T-helper 1 cell treated with Interleukin-12 subunit alpha and Interleukin-12 subunit beta and Interleukin-4 antibody, amounts not matched to agents 30 μg/mL and 1 μg/mL, for 36 hours (primary cell): Measurements from ENCODE around the gene HBG2.

Experiments
- H3K27ac Mint-ChIP-seq: one replicate; pipeline ENCODE4 v1.8.0; 2021; ENCODE audit warnings: mild to moderate bottlenecking, mixed read lengths
- H3K27me3 Mint-ChIP-seq: one replicate; pipeline ENCODE4 v1.8.0; 2021; ENCODE audit warnings: low read depth, mixed read lengths
- H3K36me3 Mint-ChIP-seq: one replicate; pipeline ENCODE4 v1.8.0; 2021; ENCODE audit warnings: low read depth, mixed read lengths
- H3K4me1 Mint-ChIP-seq: one replicate; pipeline ENCODE4 v1.8.0; 2021; ENCODE audit warnings: low read depth, mixed read lengths
- H3K4me3 Mint-ChIP-seq: one replicate; pipeline ENCODE4 v1.8.0; 2021; ENCODE audit warnings: mild to moderate bottlenecking, moderate library complexity, mixed read lengths
- H3K9me3 Mint-ChIP-seq: one replicate; pipeline ENCODE4 v1.8.0; 2021; ENCODE audit warnings: mixed read lengths

Gene HBG2

GRCh38 chr11:5286901-5287300 lies 32.3 kb upstream of the HBG2 start:
- H3K9me3 Mint-ChIP-seq, result no peaks in the 10 kb centered on the region
- no peak overlapping the region for H3K4me3 Mint-ChIP-seq

GRCh38 chr11:5286351-5286750 lies 31.8 kb upstream of the HBG2 start:
- Mint-ChIP-seq H3K4me1 (no peaks in the 10 kb centered on the region), H3K36me3 (no peaks in the 10 kb centered on the region), H3K9me3 (no peaks in the 10 kb centered on the region), H3K4me3 (no peak overlapping the region), H3K27me3 (no peaks in the 10 kb centered on the region), H3K27ac (no peak overlapping the region)

More at GRCh38 chr11:5286901-5287300, 32.3 kb upstream of the HBG2 start:
- Mint-ChIP-seq H3K27ac (no peak overlapping the region), H3K27me3 (no peaks in the 10 kb centered on the region), H3K4me1 (no peaks in the 10 kb centered on the region), H3K36me3 (no peaks in the 10 kb centered on the region)

- no peak overlapping the region for H3K4me3 Mint-ChIP-seq
- H3K27me3 Mint-ChIP-seq, result no peaks in the 10 kb centered on the region
- H3K9me3 Mint-ChIP-seq, result no peaks in the 10 kb centered on the region
- no peaks in the 10 kb centered on the region for H3K4me1 Mint-ChIP-seq
- H3K27ac Mint-ChIP-seq, result no peak overlapping the region
- H3K36me3 Mint-ChIP-seq, result no peaks in the 10 kb centered on the region
Measured at GRCh38 chr11:5285703-5286340, 31.2 kb upstream of the HBG2 start.

GRCh38 chr11:5284637-5285036 lies 30.1 kb upstream of the HBG2 start:
- no peaks in the 10 kb centered on the region for H3K9me3 Mint-ChIP-seq
- H3K27ac Mint-ChIP-seq, result no peak overlapping the region
- H3K27me3 Mint-ChIP-seq, result no peaks in the 10 kb centered on the region
- H3K4me3 Mint-ChIP-seq, result no peak overlapping the region
- H3K4me1 Mint-ChIP-seq, result peaks cover 4% of the 10 kb centered on the region
- no peaks in the 10 kb centered on the region for H3K36me3 Mint-ChIP-seq

GRCh38 chr11:5283882-5284281 lies 29.3 kb upstream of the HBG2 start:
- H3K4me1 Mint-ChIP-seq, result peaks cover 4% of the 10 kb centered on the region
- no peaks in the 10 kb centered on the region for H3K9me3 Mint-ChIP-seq
- no peaks in the 10 kb centered on the region for H3K36me3 Mint-ChIP-seq
- H3K27me3 Mint-ChIP-seq, result no peaks in the 10 kb centered on the region
- no peak overlapping the region for H3K4me3 Mint-ChIP-seq
- H3K27ac Mint-ChIP-seq, result no peak overlapping the region

GRCh38 chr11:5283086-5283485 lies 28.5 kb upstream of the HBG2 start:
- peaks cover 4% of the 10 kb centered on the region for H3K4me1 Mint-ChIP-seq

GRCh38 chr11:5282628-5283027 lies 28.0 kb upstream of the HBG2 start:
- no peaks in the 10 kb centered on the region for H3K36me3 Mint-ChIP-seq
- H3K27me3 Mint-ChIP-seq, result no peaks in the 10 kb centered on the region
- H3K4me3 Mint-ChIP-seq, result no peak overlapping the region
- peaks cover 4% of the 10 kb centered on the region for H3K4me1 Mint-ChIP-seq
- no peaks in the 10 kb centered on the region for H3K9me3 Mint-ChIP-seq
- no peak overlapping the region for H3K27ac Mint-ChIP-seq

More at GRCh38 chr11:5283086-5283485, 28.5 kb upstream of the HBG2 start:
- Mint-ChIP-seq H3K27ac (no peak overlapping the region), H3K27me3 (no peaks in the 10 kb centered on the region), H3K36me3 (no peaks in the 10 kb centered on the region), H3K4me3 (no peak overlapping the region), H3K9me3 (no peaks in the 10 kb centered on the region)

GRCh38 chr11:5281596-5281995 lies 27.0 kb upstream of the HBG2 start:
- Mint-ChIP-seq H3K36me3 (no peaks in the 10 kb centered on the region), H3K27ac (no peak overlapping the region), H3K4me1 (peaks cover 4% of the 10 kb centered on the region), H3K9me3 (no peaks in the 10 kb centered on the region), H3K27me3 (no peaks in the 10 kb centered on the region), H3K4me3 (no peak overlapping the region)

GRCh38 chr11:5280582-5281102 lies 26.1 kb upstream of the HBG2 start:
- peaks cover 4% of the 10 kb centered on the region for H3K4me1 Mint-ChIP-seq
- no peak overlapping the region for H3K4me3 Mint-ChIP-seq
- H3K9me3 Mint-ChIP-seq, result no peaks in the 10 kb centered on the region
- no peaks in the 10 kb centered on the region for H3K36me3 Mint-ChIP-seq
- no peaks in the 10 kb centered on the region for H3K27me3 Mint-ChIP-seq
- H3K27ac Mint-ChIP-seq, result peak overlapping the region; percentile 63

GRCh38 chr11:5279471-5280090 lies 25.0 kb upstream of the HBG2 start:
- Mint-ChIP-seq H3K4me3 (no peak overlapping the region), H3K9me3 (no peaks in the 10 kb centered on the region), H3K36me3 (no peaks in the 10 kb centered on the region), H3K27ac (no peak overlapping the region), H3K4me1 (peaks cover 4% of the 10 kb centered on the region), H3K27me3 (no peaks in the 10 kb centered on the region)

GRCh38 chr11:5277807-5278382 lies 23.3 kb upstream of the HBG2 start:
- H3K27ac Mint-ChIP-seq, result no peak overlapping the region

GRCh38 chr11:5276697-5277096 lies 22.1 kb upstream of the HBG2 start:
- Mint-ChIP-seq H3K27me3 (no peaks in the 10 kb centered on the region), H3K4me1 (peaks cover 4% of the 10 kb centered on the region), H3K9me3 (no peaks in the 10 kb centered on the region), H3K4me3 (no peak overlapping the region), H3K27ac (no peak overlapping the region), H3K36me3 (no peaks in the 10 kb centered on the region)

More at GRCh38 chr11:5277807-5278382, 23.3 kb upstream of the HBG2 start:
- no peaks in the 10 kb centered on the region for H3K27me3 Mint-ChIP-seq
- H3K4me3 Mint-ChIP-seq, result no peak overlapping the region
- H3K4me1 Mint-ChIP-seq, result peaks cover 4% of the 10 kb centered on the region
- H3K9me3 Mint-ChIP-seq, result no peaks in the 10 kb centered on the region
- no peaks in the 10 kb centered on the region for H3K36me3 Mint-ChIP-seq

GRCh38 chr11:5275369-5276110 lies 21.0 kb upstream of the HBG2 start:
- Mint-ChIP-seq H3K36me3 (no peaks in the 10 kb centered on the region), H3K27me3 (no peaks in the 10 kb centered on the region), H3K4me3 (no peak overlapping the region), H3K27ac (no peak overlapping the region), H3K9me3 (no peaks in the 10 kb centered on the region), H3K4me1 (peaks cover 1% of the 10 kb centered on the region)

GRCh38 chr11:5274395-5274794 lies 19.8 kb upstream of the HBG2 start:
- no peaks in the 10 kb centered on the region for H3K9me3 Mint-ChIP-seq
- H3K4me3 Mint-ChIP-seq, result no peak overlapping the region
- no peaks in the 10 kb centered on the region for H3K27me3 Mint-ChIP-seq
- H3K4me1 Mint-ChIP-seq, result no peaks in the 10 kb centered on the region
- H3K27ac Mint-ChIP-seq, result no peak overlapping the region
- H3K36me3 Mint-ChIP-seq, result no peaks in the 10 kb centered on the region
